ENCODE results near the gene PYCARD.
"Not testable (repeated sequence)": the region's sequence is repeated elsewhere in the genome, so short reads cannot be mapped to it uniquely, and the experiment has no call there.

PYCARD gene

DNA sequence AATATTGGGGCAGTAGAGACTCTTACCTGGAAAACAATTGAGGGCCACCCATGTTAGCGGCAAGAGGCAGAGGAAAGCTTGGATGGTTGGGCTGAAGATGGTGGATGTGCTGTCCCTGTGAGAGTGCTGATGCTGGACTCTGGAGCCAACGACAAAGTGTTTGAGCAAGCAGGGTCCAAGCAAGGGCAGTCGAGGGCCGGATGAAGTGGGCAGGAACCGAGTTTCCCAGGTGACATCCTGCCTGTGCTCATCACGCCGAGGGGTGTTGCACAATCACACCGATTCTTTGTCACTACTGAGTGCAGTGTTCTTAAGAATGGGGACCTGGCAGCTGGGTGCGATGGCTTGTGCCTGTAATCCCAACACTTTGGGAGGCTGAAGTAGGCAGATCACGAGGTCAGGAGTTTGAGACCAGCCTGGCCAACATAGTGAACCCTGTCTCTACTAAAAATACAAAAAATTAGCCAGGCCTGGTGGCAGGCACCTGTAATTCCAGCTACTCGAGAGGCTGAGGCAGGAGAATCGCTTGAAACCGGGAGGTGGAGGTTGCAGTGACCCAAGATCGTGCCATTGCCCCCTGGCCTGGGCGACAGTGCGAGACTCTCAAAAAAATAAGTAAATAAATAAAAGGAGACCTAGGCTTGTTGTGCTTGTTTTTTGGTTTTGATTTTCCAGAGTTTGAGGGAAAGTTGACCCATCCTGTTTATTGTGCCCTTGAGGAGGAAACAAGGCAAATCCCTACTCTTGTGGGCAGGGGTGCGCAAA, 6.1 kb downstream of the PYCARD start:
- in situ Hi-C loops (cut with MboI; ENCODE audit: low sequenced_read_pairs, unreplicated experiment) = loop anchor here (25.0 kb wide), 1 partner anchor 166 kb away; the partner anchor contains the start of gene ITGAX
- TF ChIP-seq, protein P1, sequence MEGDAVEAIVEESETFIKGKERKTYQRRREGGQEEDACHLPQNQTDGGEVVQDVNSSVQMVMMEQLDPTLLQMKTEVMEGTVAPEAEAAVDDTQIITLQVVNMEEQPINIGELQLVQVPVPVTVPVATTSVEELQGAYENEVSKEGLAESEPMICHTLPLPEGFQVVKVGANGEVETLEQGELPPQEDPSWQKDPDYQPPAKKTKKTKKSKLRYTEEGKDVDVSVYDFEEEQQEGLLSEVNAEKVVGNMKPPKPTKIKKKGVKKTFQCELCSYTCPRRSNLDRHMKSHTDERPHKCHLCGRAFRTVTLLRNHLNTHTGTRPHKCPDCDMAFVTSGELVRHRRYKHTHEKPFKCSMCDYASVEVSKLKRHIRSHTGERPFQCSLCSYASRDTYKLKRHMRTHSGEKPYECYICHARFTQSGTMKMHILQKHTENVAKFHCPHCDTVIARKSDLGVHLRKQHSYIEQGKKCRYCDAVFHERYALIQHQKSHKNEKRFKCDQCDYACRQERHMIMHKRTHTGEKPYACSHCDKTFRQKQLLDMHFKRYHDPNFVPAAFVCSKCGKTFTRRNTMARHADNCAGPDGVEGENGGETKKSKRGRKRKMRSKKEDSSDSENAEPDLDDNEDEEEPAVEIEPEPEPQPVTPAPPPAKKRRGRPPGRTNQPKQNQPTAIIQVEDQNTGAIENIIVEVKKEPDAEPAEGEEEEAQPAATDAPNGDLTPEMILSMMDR (IDR thresholded peaks at IDR 0.05; ENCODE audit: borderline replicate concordance, control extremely low read depth, extremely low read depth, insufficient read depth, missing control alignments) = no peak

DNA sequence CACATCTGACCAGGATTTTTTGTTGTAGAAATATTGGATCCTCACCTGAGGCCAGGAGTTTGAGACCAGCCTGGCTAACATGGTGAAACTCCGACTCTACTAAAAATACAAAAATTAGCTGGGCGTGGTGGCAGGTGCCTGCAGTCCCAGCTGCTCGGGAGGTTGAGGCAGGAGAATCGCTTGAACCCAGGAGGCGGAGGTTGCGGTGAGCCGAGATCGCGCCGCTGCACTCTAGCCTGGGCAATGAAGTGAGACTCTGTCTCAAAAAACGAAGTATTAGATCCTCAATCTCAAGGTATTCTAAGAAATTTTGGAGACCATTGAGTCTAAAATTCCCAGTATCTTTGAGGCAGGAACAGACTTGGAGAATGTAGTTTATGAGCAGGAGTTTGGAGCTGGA, 6.7 kb downstream of the PYCARD start:
- in situ Hi-C loops (cut with MboI; ENCODE audit: low sequenced_read_pairs, unreplicated experiment) = loop anchor here (25.0 kb wide), 1 partner anchor 166 kb away; the partner anchor contains the start of gene ITGAX
- DNase-seq (ENCODE audit: low spot score) = not testable (repeated sequence)

More for the DNA sequence above, 6.1 kb downstream of the PYCARD start:
- no peak for DNase-seq (ENCODE audit: low spot score)

DNA sequence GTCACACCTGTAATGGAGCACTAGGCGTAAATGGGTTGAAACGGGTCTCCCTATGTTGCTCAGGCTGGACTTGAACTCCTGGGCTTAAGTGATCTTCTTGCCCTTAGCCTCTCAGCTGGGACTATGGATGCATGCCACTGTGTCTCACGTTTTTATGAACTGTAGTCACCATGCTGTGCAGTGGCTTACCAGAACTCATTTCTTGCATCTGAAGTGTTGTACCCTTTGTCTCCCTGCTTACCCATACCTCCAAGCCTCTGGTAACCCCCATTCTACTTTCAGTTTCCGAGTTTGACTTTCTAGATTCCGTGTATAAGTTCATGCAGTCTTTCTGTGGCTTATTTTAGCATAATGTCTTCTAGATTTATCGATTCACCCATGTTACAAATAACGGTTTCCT, 7.7 kb downstream of the PYCARD start:
- no peak for DNase-seq (ENCODE audit: low spot score)
- in situ Hi-C loops (cut with MboI; ENCODE audit: low sequenced_read_pairs, unreplicated experiment) = loop anchor here (25.0 kb wide), 1 partner anchor 167 kb away; the partner anchor contains the start of gene ITGAX
- TF ChIP-seq, protein P1 (IDR thresholded peaks at IDR 0.05; ENCODE audit: borderline replicate concordance, control extremely low read depth, extremely low read depth, insufficient read depth, missing control alignments) = no peak

DNA sequence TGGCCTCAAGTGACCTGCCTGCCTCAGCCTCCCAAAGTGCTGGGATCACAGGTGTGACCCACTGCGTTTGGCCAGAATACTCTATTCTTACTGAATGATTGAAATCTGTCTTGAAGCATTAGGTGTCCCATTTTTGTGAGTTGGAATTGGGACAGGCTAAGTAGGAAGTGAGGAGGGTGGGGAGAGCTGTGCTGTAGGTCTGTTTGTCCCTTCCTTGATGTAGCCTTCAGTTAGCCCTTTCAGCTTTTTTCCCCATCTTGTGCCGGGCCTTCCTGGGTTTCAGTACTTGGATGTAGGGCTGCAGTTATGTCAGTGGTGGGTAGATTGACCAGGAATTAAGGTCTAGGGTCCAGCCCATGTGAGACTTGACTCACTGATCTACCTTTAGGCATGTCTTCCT, 8.7 kb downstream of the PYCARD start:
- in situ Hi-C loops (cut with MboI; ENCODE audit: low sequenced_read_pairs, unreplicated experiment) = loop anchor here (25.0 kb wide), 1 partner anchor 168 kb away; the partner anchor contains the start of gene ITGAX
- no peak for DNase-seq (ENCODE audit: low spot score)
- TF ChIP-seq, protein P1 (IDR thresholded peaks at IDR 0.05; ENCODE audit: borderline replicate concordance, control extremely low read depth, extremely low read depth, insufficient read depth, missing control alignments) = no peak

DNA sequence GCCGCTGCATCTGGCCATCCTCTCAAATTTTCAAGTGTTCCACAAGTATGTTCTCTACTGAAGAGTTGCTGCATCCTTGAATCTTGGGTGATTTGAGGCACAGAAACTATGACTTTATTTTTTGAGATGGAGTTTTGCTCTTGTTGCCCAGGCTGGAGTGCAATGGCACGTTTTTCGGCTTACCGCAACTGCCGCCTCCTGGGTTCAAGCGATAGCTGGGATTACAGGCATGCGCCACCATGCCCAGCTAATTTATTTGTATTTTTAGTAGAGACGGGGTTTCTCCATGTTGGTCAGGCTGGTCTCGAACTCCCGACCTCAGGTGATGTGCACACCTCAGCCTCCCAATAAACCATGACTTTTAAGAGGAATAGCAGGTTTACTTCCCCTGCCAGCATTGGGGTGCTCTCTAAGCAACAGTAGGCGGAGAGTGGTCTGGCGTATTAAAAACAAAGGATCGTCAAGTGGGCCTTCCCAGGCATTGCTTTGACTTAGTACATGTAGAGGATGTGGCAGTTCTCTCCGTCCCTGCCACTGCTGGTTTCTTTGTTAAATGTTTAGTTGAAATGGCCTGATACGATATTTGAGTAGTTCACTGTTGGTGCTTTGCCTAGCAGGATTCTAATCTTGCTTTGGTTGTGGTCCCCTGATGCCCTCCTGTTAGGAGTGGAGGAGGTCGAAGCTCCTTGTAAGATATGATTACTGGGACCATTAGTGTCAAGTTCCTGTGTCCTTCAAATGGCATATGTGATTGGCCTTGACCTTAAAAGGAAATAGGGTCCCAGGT, 9.5 kb downstream of the PYCARD start:
- in situ Hi-C loops (cut with MboI; ENCODE audit: low sequenced_read_pairs, unreplicated experiment) = loop anchor here (25.0 kb wide), 1 partner anchor 169 kb away; the partner anchor contains the start of gene ITGAX
- no peak for DNase-seq (ENCODE audit: low spot score)
- TF ChIP-seq, protein P1 (IDR thresholded peaks at IDR 0.05; ENCODE audit: borderline replicate concordance, control extremely low read depth, extremely low read depth, insufficient read depth, missing control alignments) = no peak

DNA sequence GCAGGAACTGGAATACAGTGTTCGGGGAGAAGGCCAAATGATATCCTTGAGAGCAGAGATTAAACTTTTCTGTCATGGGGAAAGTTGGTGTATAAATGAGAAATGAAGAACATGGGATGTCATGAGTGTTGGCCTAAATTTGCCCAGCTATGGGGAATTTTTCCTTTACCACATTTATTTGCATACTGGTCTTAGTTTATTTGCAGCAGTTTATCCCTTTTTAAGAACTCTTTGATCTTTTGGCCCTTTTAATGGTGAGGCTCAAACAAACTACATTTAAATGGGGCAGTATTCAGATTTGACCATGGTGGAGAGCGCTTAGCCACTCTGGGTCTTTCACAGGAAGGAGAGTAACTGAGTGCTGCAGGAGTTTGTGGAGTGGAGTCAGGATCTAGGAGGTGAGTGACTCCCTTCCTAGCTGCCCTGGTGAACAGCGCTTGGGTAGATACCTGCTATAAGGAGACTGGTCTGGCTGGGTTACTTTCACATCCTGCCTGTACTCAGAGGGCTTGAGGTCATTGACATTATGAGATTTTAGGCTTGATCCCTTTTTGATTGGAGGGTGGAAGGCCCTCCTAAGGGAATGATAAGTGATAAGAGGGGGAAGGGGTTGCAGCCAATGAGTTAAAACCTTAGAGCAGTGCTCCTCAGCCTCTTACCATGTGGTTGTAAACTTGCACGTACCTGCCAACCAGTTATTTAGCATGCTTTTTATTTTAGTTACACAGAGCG, 10.7 kb downstream of the PYCARD start:
- TF ChIP-seq, protein P1 (IDR thresholded peaks at IDR 0.05; ENCODE audit: borderline replicate concordance, control extremely low read depth, extremely low read depth, insufficient read depth, missing control alignments) = no peak
- DNase-seq (ENCODE audit: low spot score) = no peak
- in situ Hi-C loops (cut with MboI; ENCODE audit: low sequenced_read_pairs, unreplicated experiment) = loop anchor here (25.0 kb wide), 1 partner anchor 170 kb away; the partner anchor contains the start of gene ITGAX
